RWPE1 (cell line): ENCODE measurements around the gene PCDH1.

Experiments
- CTCF ChIA-PET: fragments of 350-600 bp; sonication (Branson Sonifier 250); formaldehyde crosslinking; extraction: SDS; loops from one replicate; lab custom pipeline; 2021; lab: Yijun Ruan, JAX
- POLR2A ChIA-PET: fragments of 400-600 bp; formaldehyde crosslinking; extraction: SDS; loops from one replicate; lab custom pipeline; 2020; ENCODE audit warnings: antibody characterized with exemption; ENCODE audit not compliant: low non-redundant PET; lab: Yijun Ruan, JAX
- DNase-seq: peaks from one replicate; pipeline ENCODE4 v3.0.0; 2012; ENCODE audit warnings: low spot score
- H3K27ac ChIP-seq: fragments of 450-650 bp; 2 replicates; pipeline ENCODE4 v1.5.1; 2017
- CTCF ChIP-seq: fragments of 450-650 bp; conservative IDR thresholded peaks from 2 replicates; pipeline ENCODE4 v1.5.1; 2017; ENCODE audit warnings: low read depth, mild to moderate bottlenecking

The PCDH1 gene

GRCh38 chr5:141808857-141809256, 69.4 kb downstream of the PCDH1 start:
- DNase-seq: no peak
- CTCF ChIA-PET: interaction anchor here (1.1 to 1.9 kb wide), 2 partner anchors 51 to 117 kb away, joined by 5 read pairs; no protein-coding TSS in a partner anchor
- POLR2A ChIA-PET: no interaction called here
- H3K27ac ChIP-seq: no peak overlapping the region
- TF ChIP-seq CTCF: no peak

DNA sequence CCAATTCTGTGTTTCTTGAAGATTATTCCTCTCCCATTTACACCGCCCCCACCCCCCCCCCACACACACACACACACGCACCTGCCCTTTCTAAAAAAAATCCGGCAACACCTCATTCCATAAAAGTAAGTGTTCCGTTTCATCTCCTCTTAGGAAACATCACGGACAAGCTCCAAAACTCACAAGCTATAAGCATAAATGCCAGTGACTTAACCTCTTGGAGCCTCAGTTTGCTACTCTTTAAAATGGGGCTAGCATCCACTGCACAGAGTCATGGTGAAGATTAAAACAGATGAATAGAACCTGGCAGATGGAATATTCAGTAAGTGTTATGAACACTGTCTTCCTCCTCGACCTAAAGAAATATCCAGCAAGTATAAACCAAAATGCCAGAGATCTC, 70.5 kb downstream of the PCDH1 start:
- H3K27ac ChIP-seq: no peak overlapping the region
- no peak for DNase-seq
- ChIA-PET POLR2A (no interaction called here), CTCF (interaction anchor here (0.6 to 1.9 kb wide), 4 partner anchors 70 to 116 kb away, joined by 4 to 5 read pairs (median 4); partner anchors contain the start of gene PCDH1)
- no peak for TF ChIP-seq CTCF

DNA sequence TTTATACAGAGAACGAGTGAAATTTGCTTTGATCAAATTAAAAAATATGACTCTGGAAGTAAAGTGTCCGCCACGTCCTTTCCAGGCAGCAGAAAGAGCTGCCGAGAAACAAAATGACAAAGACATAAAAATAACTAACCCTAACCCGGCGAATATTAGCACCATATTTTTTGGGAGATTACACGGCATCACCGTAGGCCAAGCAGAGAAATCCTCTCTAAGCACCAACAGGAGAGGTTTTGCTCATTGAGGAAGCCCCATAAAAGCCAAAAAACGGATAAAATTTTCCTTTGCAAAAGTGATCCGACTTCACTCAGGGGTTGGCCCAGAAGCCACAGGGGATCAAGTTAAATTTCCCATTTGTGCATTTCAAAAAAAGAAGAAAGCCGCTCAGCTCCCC, 70.9 kb downstream of the PCDH1 start:
- POLR2A ChIA-PET: no interaction called here
- DNase-seq: no peak
- H3K27ac ChIP-seq: no peak overlapping the region
- no peak for TF ChIP-seq CTCF
- CTCF ChIA-PET: interaction anchor here (0.6 to 1.5 kb wide), 4 partner anchors 50 to 73 kb away, joined by 4 to 5 read pairs (median 4); partner anchors contain the start of gene PCDH1

DNA sequence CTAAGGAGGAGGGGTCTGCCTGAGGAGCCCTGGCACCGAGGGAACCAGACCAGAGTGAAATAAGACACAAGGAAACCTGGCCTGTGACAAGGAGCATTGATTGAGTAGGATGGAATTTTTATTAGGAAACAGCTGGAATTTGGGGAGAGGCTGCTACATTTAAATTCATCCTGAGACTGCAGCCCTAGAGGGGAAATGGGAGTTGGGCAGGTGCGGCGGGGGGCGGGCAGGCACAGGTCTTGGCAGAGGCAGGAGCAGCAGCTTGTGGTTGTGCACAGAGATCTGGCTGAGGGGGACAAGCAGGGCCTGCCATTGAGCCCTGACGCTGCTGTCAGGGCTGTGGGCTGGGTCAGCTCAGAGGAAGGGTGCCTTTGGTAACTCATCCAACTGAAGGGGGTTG, 71.6 kb downstream of the PCDH1 start:
- POLR2A ChIA-PET: no interaction called here

DNA sequence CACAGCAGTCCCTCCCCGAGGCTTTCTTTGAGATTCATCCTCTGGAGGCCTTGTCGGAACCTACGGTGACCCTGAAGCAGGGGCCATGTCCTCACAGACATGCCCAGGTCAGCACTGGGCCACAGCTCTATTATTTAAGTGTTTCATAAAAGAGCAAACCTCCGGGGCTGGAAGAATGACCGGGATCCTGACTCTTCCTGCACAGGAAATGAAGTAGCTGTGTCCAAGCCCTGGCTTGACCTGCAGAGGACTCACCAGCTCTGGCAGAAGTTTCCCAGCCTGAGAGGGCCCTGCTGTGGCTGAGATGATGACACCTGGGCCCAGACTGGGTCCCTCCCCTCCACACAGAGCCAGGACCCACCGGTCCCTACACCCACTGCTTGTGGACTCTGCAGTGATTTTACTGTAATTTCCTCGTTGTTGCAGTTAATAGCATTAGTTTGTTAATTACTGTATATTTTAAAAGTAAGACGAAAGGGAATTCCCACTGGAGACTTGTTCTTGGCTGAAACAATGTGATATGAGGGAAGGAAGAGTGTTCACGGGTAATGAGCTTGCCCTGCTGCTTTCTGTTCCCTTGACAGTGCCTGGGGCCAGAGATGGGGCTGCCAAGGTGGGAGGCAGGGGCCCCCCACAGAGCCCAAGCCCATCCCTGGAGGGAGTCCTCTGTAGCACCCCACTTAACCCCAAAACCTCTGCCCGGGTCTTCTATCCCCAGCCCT, 72.2 kb downstream of the PCDH1 start:
- POLR2A ChIA-PET: no interaction called here
- no peak for TF ChIP-seq CTCF

More for the DNA sequence above, 71.6 kb downstream of the PCDH1 start:
- CTCF ChIA-PET: interaction anchor here (0.8 to 1.5 kb wide), 4 partner anchors 19 to 104 kb away, joined by 4 to 5 read pairs (median 4); partner anchors contain the start of gene PCDH1
- DNase-seq: no peak
- TF ChIP-seq CTCF: no peak
- no peak overlapping the region for H3K27ac ChIP-seq

DNA sequence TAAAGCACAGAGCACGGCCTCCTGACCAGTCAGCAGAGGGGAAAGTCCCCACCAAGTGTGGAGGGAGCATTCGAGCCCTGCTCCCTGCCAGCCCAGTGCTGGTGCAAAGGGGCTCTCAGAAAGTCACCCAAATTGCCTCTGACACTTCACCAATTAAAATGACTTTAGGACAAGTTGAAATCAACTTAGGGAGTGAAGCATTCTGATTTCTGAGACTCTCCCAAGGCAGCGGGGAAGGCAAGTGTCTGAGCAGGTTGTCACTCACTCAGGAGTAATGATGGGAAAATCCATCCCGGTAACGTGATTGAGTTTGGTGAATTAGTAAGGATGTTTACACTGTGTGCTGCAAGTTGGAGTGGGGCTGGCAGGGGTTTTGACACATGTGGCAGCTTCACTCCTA, 73.7 kb downstream of the PCDH1 start:
- H3K27ac ChIP-seq: no peak overlapping the region
- DNase-seq: no peak
- CTCF ChIA-PET: interaction anchor here (1.6 kb wide), 1 partner anchor 9 kb away, joined by 11 read pairs; no protein-coding TSS in a partner anchor
- POLR2A ChIA-PET: no interaction called here
- TF ChIP-seq CTCF: no peak

More for the DNA sequence above, 72.2 kb downstream of the PCDH1 start:
- CTCF ChIA-PET: interaction anchor here (0.8 to 1.5 kb wide), 4 partner anchors 18 to 103 kb away, joined by 4 to 5 read pairs (median 4); no protein-coding TSS in a partner anchor
- DNase-seq: no peak
- H3K27ac ChIP-seq: no peak overlapping the region
